Endothelial cell of umbilical vein (primary cell): Measurements from ENCODE around the gene SIRPA. TPM values are rescaled to one million over a fixed set of nuclear protein-coding genes. Genes with fewer than 3 reads are reported as not detected.

Experiments
- BruUV-seq: library from RNA; stranded (reverse); fragments of 400-500 nt; replicated peaks from 2 replicates; lab custom pipeline; 2021; lab: Mats Ljungman, UMichigan
- CTCF ChIA-PET: fragments of 300-600, 350-600 bp; sonication (Branson Sonifier 250); formaldehyde crosslinking; loops from one replicate; lab custom pipeline; 2021; ENCODE audit warnings: antibody characterized with exemption, inconsistent platforms; lab: Charles Lee
- POLR2A ChIA-PET: fragments of 300-600, 350-600 bp; sonication (Branson Sonifier 250); formaldehyde crosslinking; loops from one replicate; lab custom pipeline; 2021; ENCODE audit warnings: antibody characterized with exemption, inconsistent platforms; lab: Charles Lee
- DNase-seq: peaks from one replicate; pipeline ENCODE4 v3.0.0-alpha.2; 2011; ENCODE audit warnings: low read depth, low spot score
- FAIRE-seq: peaks from 2 replicates; lab custom pipeline; 2011; peaks lifted over from hg19 to GRCh38; lab: Jason Lieb, UNC
- H2AFZ ChIP-seq: 2 replicates; pipeline ENCODE4 v1.6.0; 2012; ENCODE audit warnings: low read depth, low read length, control low read depth, inconsistent platforms
- H3K27ac ChIP-seq: 2 replicates; pipeline ENCODE4 v1.5.1; 2011; ENCODE audit warnings: low read depth, mild to moderate bottlenecking, control low read depth, low read length, moderate library complexity; ENCODE audit not compliant: insufficient read depth
- H3K27me3 ChIP-seq, 2 experiments: 2 replicates each; pipeline versions ENCODE4 v1.6.0 to v1.6.1; 2011; ENCODE audit warnings: low read length in 2 of 2, mixed read lengths in 1 of 2; ENCODE audit not compliant: control insufficient read depth in 2 of 2, insufficient read depth in 2 of 2
- H3K36me3 ChIP-seq, 2 experiments: 2 replicates in 1 of 2; 3 replicates in 1 of 2; pipeline ENCODE4 v1.5.1; 2011; ENCODE audit warnings: low read length in 2 of 2, mild to moderate bottlenecking in 1 of 2, moderate library complexity in 1 of 2; ENCODE audit not compliant: control insufficient read depth in 2 of 2, insufficient read depth in 2 of 2; ENCODE audit errors: extremely low read depth in 1 of 2
- H3K4me1 ChIP-seq: 3 replicates; pipeline ENCODE4 v1.5.1; 2011; ENCODE audit warnings: mild to moderate bottlenecking, low read length; ENCODE audit not compliant: control insufficient read depth, insufficient read depth; ENCODE audit errors: extremely low read depth
- H3K4me2 ChIP-seq: 2 replicates; pipeline ENCODE4 v1.6.1; 2011; ENCODE audit warnings: low read length, control low read depth, mixed read lengths; ENCODE audit not compliant: insufficient read depth
- H3K4me3 ChIP-seq, 3 experiments: fragments of 200-600 bp in 1 of 3; sonication (generic), shearing (Covaris generic) in 1 of 3; replicated peaks in 1 of 3; 2 replicates each; pipeline ENCODE4 v1.5.1; 2011 to 2016; ENCODE audit warnings: control low read depth in 3 of 3, low read length in 3 of 3, mild to moderate bottlenecking in 2 of 3, inconsistent platforms in 1 of 3, low read depth in 1 of 3, moderate library complexity in 1 of 3; ENCODE audit not compliant: insufficient read depth in 1 of 3
- H3K79me2 ChIP-seq: 2 replicates; pipeline ENCODE4 v1.6.0; 2012; ENCODE audit warnings: low read length, inconsistent platforms; ENCODE audit not compliant: control insufficient read depth, insufficient read depth
- H3K9ac ChIP-seq: replicated peaks from 2 replicates; pipeline ENCODE3; 2011; ENCODE audit warnings: low read length, control low read depth; ENCODE audit not compliant: insufficient read depth; ENCODE audit errors: extremely low read depth
- H3K9me1 ChIP-seq: replicated peaks from 3 replicates; pipeline ENCODE4 v1.6.0; 2011; ENCODE audit warnings: mild to moderate bottlenecking, low read length; ENCODE audit not compliant: control insufficient read depth, insufficient read depth; ENCODE audit errors: extremely low read depth
- H3K9me3 ChIP-seq: replicated peaks from 2 replicates; pipeline ENCODE4 v1.5.1; 2012; ENCODE audit warnings: low read length, inconsistent platforms; ENCODE audit not compliant: control insufficient read depth, insufficient read depth
- H4K20me1 ChIP-seq: replicated peaks from 2 replicates; pipeline ENCODE3; 2011; ENCODE audit warnings: mild to moderate bottlenecking, low read length; ENCODE audit not compliant: control insufficient read depth, insufficient read depth; ENCODE audit errors: extremely low read depth
- CTCF ChIP-seq, 2 donors: IDR thresholded peaks; 1 replicate in 1 of 2; 2 replicates in 1 of 2; pipeline ENCODE4 v1.5.1; 2011; ENCODE audit warnings: low read length in 2 of 2, mild to moderate bottlenecking in 2 of 2, moderate library complexity in 2 of 2, control low read depth in 1 of 2, inconsistent platforms in 1 of 2, low read depth in 1 of 2; ENCODE audit not compliant: insufficient read depth in 1 of 2; ENCODE audit errors: extremely low read depth in 1 of 2
- EZH2 ChIP-seq: IDR thresholded peaks from 2 replicates; pipeline ENCODE4 v1.6.1; 2012; ENCODE audit warnings: borderline replicate concordance, low read depth, mild to moderate bottlenecking, moderate library complexity, low read length, inconsistent platforms; ENCODE audit not compliant: severe bottlenecking
- FOS ChIP-seq: IDR thresholded peaks from 2 replicates; pipeline ENCODE4 v1.6.1; 2011; ENCODE audit warnings: mild to moderate bottlenecking, low read length, moderate library complexity, borderline replicate concordance; ENCODE audit not compliant: insufficient read depth
- GATA2 ChIP-seq: IDR thresholded peaks from 2 replicates; pipeline ENCODE4 v1.7.0; 2011; ENCODE audit warnings: low read depth, mild to moderate bottlenecking, moderate library complexity, mixed read lengths, low read length; ENCODE audit not compliant: insufficient read length, insufficient read depth
- JUN ChIP-seq: IDR thresholded peaks from 2 replicates; pipeline ENCODE4 v1.6.1; 2011; ENCODE audit warnings: borderline replicate concordance, low read depth; ENCODE audit not compliant: insufficient read length, insufficient read depth
- MAX ChIP-seq: IDR thresholded peaks from 2 replicates; pipeline ENCODE4 v1.6.1; 2011; ENCODE audit not compliant: insufficient read depth, insufficient read length
- MYC ChIP-seq: IDR thresholded peaks from one replicate; pipeline ENCODE4 v1.6.1; 2011; ENCODE audit warnings: mild to moderate bottlenecking, low read depth, low read length
- POLR2A ChIP-seq: IDR thresholded peaks from 2 replicates; pipeline ENCODE4 v1.6.1; 2012; ENCODE audit warnings: low read depth, mild to moderate bottlenecking, control low read depth, low read length
- POLR2AphosphoS5 ChIP-seq: IDR thresholded peaks from 2 replicates; pipeline ENCODE4 v1.6.1; 2012; ENCODE audit warnings: low read depth, mild to moderate bottlenecking, control low read depth, low read length, moderate library complexity; ENCODE audit not compliant: insufficient read depth
- dilution Hi-C: fragments of 300-500 bp; cut with MboI; formaldehyde crosslinking; loops from one replicate; pipeline ENCODE4 v1.15.0; 2019; ENCODE audit warnings: low sequenced_read_pairs; ENCODE audit not compliant: extremely low pct_ligation_motif_present
- intact Hi-C: fragments of 100-400 bp; cut with micrococcal nuclease; formaldehyde crosslinking; loops from one replicate; pipeline ENCODE4 v1.10.0; 2022
- polyA plus RNA-seq, 4 experiments: library from polyadenylated mRNA; depleted of rRNA in 3 of 4; stranded (reverse) in 3 of 4; unstranded in 1 of 4; fragments of >200 nt; gene quantifications; 2 replicates each; pipeline versions ENCODE4 v1.2.1 to v1.2.3, GENCODE V29; 2011 to 2012; ENCODE audit warnings: missing spikeins in 1 of 4
- total RNA-seq: library from RNA; stranded (reverse); gene quantifications from 2 replicates; pipeline ENCODE4 v1.2.3, GENCODE V29; 2021

Gene SIRPA
- total and polyA plus RNA-seq, 2 donors (not counting 3 experiments of a cell fraction or from before 2014, with no cell fraction given), result 29.9 to 59.2 TPM

- FAIRE-seq, result no peak
- Histone ChIP-seq H4K20me1 (no peaks in the 10 kb centered on the region), H3K9me3 (no peaks in the 10 kb centered on the region), H3K27me3 (peaks cover 0 to 2% of the 10 kb centered on the region in 2 experiments), H3K27ac (no peak overlapping the region), H3K4me2 (no peak overlapping the region), H3K36me3 (no peaks in the 10 kb centered on the region), H3K79me2 (no peaks in the 10 kb centered on the region), H3K4me3 (no peak overlapping the region), H3K4me1 (no peaks in the 10 kb centered on the region), H3K9me1 (no peaks in the 10 kb centered on the region), H3K9ac (no peak overlapping the region), H2AFZ (no peak overlapping the region)
- DNase-seq, result no peak
- ChIA-PET CTCF (no interaction called here), POLR2A (no interaction called here)
- no TSS peak for BruUV-seq
- intact Hi-C loops, result no loop called here
- TF ChIP-seq EZH2 (no peak), POLR2AphosphoS5 (no peak), FOS (no peak), MAX (no peak)
- dilution Hi-C loops, result no loop called here
These were observed 17.5 kb upstream of the SIRPA start for GRCh38 chr20:1877609-1878200.

GRCh38 chr20:1879369-1879768 lies 15.8 kb upstream of the SIRPA start:
- TF ChIP-seq JUN, result no peak
- no peak for TF ChIP-seq FOS
- no peak for TF ChIP-seq CTCF (IDR thresholded peaks at IDR 0.05; ENCODE audit: extremely low read depth in 1 of 2, insufficient read depth in 1 of 2, low read depth in 1 of 2, low read length in 2 of 2)
- TF ChIP-seq POLR2AphosphoS5, result no peak
- no peak for TF ChIP-seq MYC
- no peak for TF ChIP-seq POLR2A
- TF ChIP-seq EZH2, result no peak
- TF ChIP-seq MAX, result no peak
- TF ChIP-seq GATA2, result no peak
- H3K4me1 ChIP-seq, result no peaks in the 10 kb centered on the region
- ChIA-PET POLR2A (no interaction called here), CTCF (interaction anchor here (1.0 to 1.7 kb wide), 3 partner anchors 9 to 293 kb away, joined by 3 to 9 read pairs (median 3); no protein-coding TSS in a partner anchor)
- dilution Hi-C loops (no loop called here), intact Hi-C loops (no loop called here)
- H4K20me1 ChIP-seq, result no peaks in the 10 kb centered on the region
- H2AFZ ChIP-seq, result no peak overlapping the region
- no peak overlapping the region for H3K27ac ChIP-seq
- no peak overlapping the region for H3K4me2 ChIP-seq
- H3K9me1 ChIP-seq, result no peaks in the 10 kb centered on the region
- H3K9ac ChIP-seq, result no peak overlapping the region
- no peak overlapping the region for H3K4me3 ChIP-seq
- no peaks in the 10 kb centered on the region for H3K9me3 ChIP-seq
- no peaks in the 10 kb centered on the region for H3K79me2 ChIP-seq
- DNase-seq (no peak), FAIRE-seq (no peak)
- BruUV-seq, result no TSS peak
- H3K27me3 ChIP-seq, result peaks cover 0 to 7% of the 10 kb centered on the region in 2 experiments
- no peaks in the 10 kb centered on the region for H3K36me3 ChIP-seq
